ENCODE results near the gene AP2B1.
A peak's percentile ranks its signal among the peaks of the same experiment; 100 is the strongest.
"Not testable (repeated sequence)": the region's sequence is repeated elsewhere in the genome, so short reads cannot be mapped to it uniquely, and the experiment has no call there.

AP2B1 gene

GRCh38 chr17:35748979-35749378 is 161.9 kb downstream of the AP2B1 start:
- DNase-seq (ENCODE audit: low read depth), result no peak

GRCh38 chr17:35749560-35750412 is 162.7 kb downstream of the AP2B1 start:
- DNase-seq (ENCODE audit: low read depth), result no peak

- DNase-seq (ENCODE audit: low read depth), result no peak
Observed at GRCh38 chr17:35750526-35751395, 163.6 kb downstream of the AP2B1 start.

GRCh38 chr17:35751541-35751940 is 164.4 kb downstream of the AP2B1 start:
- not testable (repeated sequence) for DNase-seq (ENCODE audit: low read depth)

- no peak for DNase-seq (ENCODE audit: low read depth)
Observed at GRCh38 chr17:35752471-35752870, 165.3 kb downstream of the AP2B1 start.

GRCh38 chr17:35752945-35753764 is 166.0 kb downstream of the AP2B1 start, which contains the start of gene GAS2L2:
TSS of gene GAS2L2 (minus strand) at chr17:35753239. CDS start at chr17:35752850, 389 bp downstream.
- no peak for DNase-seq (ENCODE audit: low read depth)

GRCh38 chr17:35757243-35757642 is 170.1 kb downstream of the AP2B1 start:
- no peak for DNase-seq (ENCODE audit: low read depth)

- DNase-seq (ENCODE audit: low read depth), result no peak
Observed at GRCh38 chr17:35760587-35760986, 173.5 kb downstream of the AP2B1 start, which contains the start of gene C17orf50. TSS of gene C17orf50 (plus strand) at chr17:35760887. CDS start at chr17:35760942, 55 bp downstream.

- DNase-seq (ENCODE audit: low read depth), result no peak
Observed at GRCh38 chr17:35761601-35762000, 174.5 kb downstream of the AP2B1 start.

GRCh38 chr17:35763767-35764122 is 176.6 kb downstream of the AP2B1 start:
- no peak for DNase-seq (ENCODE audit: low read depth)

- peak; percentile 53 for DNase-seq (ENCODE audit: low read depth)
Observed at GRCh38 chr17:35764123-35764991, 177.2 kb downstream of the AP2B1 start.

GRCh38 chr17:35765086-35765710 is 178.1 kb downstream of the AP2B1 start:
- DNase-seq (ENCODE audit: low read depth), result no peak

- no peak for DNase-seq (ENCODE audit: low read depth)
Observed at GRCh38 chr17:35765756-35766488, 178.8 kb downstream of the AP2B1 start.

GRCh38 chr17:35766489-35766877 is 179.4 kb downstream of the AP2B1 start:
- no peak for DNase-seq (ENCODE audit: low read depth)

GRCh38 chr17:35766903-35767510 is 179.9 kb downstream of the AP2B1 start:
- DNase-seq (ENCODE audit: low read depth), result no peak

- DNase-seq (ENCODE audit: low read depth), result no peak
Observed at GRCh38 chr17:35768797-35769196, 181.7 kb downstream of the AP2B1 start.

- DNase-seq (ENCODE audit: low read depth), result no peak
Observed at GRCh38 chr17:35769895-35770486, 182.9 kb downstream of the AP2B1 start.

GRCh38 chr17:35773129-35773528 is 186.0 kb downstream of the AP2B1 start:
- DNase-seq (ENCODE audit: low read depth), result no peak
